Measurements from ENCODE around the gene RNF5. TPM values are rescaled to one million over a fixed set of nuclear protein-coding genes. Genes with fewer than 3 reads are reported as not detected.
"Not testable (repeated sequence)": the region's sequence is repeated elsewhere in the genome, so short reads cannot be mapped to it uniquely, and the experiment has no call there.

The RNF5 gene
- total RNA-seq, 1 experiment from 2014 or later, result 45.9 TPM

GRCh38 chr6:32192608-32193039 is 14.4 kb downstream of the RNF5 start, which contains the start of gene GPSM3:
TSS of gene GPSM3 (minus strand) at chr6:32192643. CDS start at chr6:32192513, 130 bp downstream.
- ChIA-PET POLR2A (interaction anchor here (1.0 kb wide), 1 partner anchor 16 kb away, joined by 5 read pairs; no protein-coding TSS in a partner anchor), RAD21 (ENCODE audit: low non-redundant PET in 1 of 2, low total read pairs in 2 of 2, uncharacterized antibody in 2 of 2, unreplicated experiment in 2 of 2) (no interaction called here), CTCF (no interaction called here)
- Histone ChIP-seq H3K4me1 (ENCODE audit: control insufficient read depth in 1 of 2, insufficient read depth in 2 of 2, low read length in 2 of 2) (peaks cover 33 to 69% of the 10 kb centered on the region in 2 experiments), H4K20me1 (ENCODE audit: insufficient read depth) (no peaks in the 10 kb centered on the region), H2AFZ (ENCODE audit: low read depth, low read length, poor library complexity, severe bottlenecking) (no peak within 1 kb of the TSS), H3K4me2 (ENCODE audit: low read length) (peak within 1 kb of the TSS; percentile 52), H3K9ac (ENCODE audit: low read length) (peak within 1 kb of the TSS; percentile 16; the same call in 1 of the 2 replicates), H3K9me3 (ENCODE audit: control insufficient read depth in 1 of 2, insufficient read depth in 1 of 2, low read depth in 1 of 2, low read length in 2 of 2) (no peaks in the 10 kb centered on the region), H3K27me3 (ENCODE audit: insufficient read depth, low read length) (no peaks in the 10 kb centered on the region), H3K9me2 (ENCODE audit: insufficient read depth) (no peaks in the 10 kb centered on the region), H3K79me2 (ENCODE audit: insufficient read depth, low read length) (peaks cover 13% of the 10 kb centered on the region), H3K4me3 (replicated peaks in 1 of 2; ENCODE audit: low read depth in 1 of 2, low read length in 2 of 2) (no peak within 1 kb of the TSS), H3K36me3 (ENCODE audit: control insufficient read depth in 1 of 2, insufficient read depth in 2 of 2, low read length in 2 of 2) (no peaks in the 10 kb centered on the region), H3K27ac (ENCODE audit: low read depth, low read length) (no peak within 1 kb of the TSS; the same call in 1 of the 2 replicates)
- TF ChIP-seq POLR2AphosphoS5 (IDR thresholded peaks at IDR 0.05; ENCODE audit: low read depth, low read length) (no peak), ZFX (IDR thresholded peaks at IDR 0.05) (no peak), TCF7L2 (IDR thresholded peaks at IDR 0.05; ENCODE audit: borderline replicate concordance, extremely low read depth, insufficient read depth, insufficient read length) (no peak), JUND (IDR thresholded peaks at IDR 0.05) (no peak), CEBPB (IDR thresholded peaks at IDR 0.05; ENCODE audit: low read depth) (no peak), SP1 (IDR thresholded peaks at IDR 0.05; ENCODE audit: low read depth) (no peak), YY1 (IDR thresholded peaks at IDR 0.05; ENCODE audit: extremely low read depth, insufficient replicate concordance, low read depth, low read length) (no peak), ZBTB33 (IDR thresholded peaks at IDR 0.05; ENCODE audit: extremely low read depth, insufficient replicate concordance, low read length) (no peak), CBX3 (IDR thresholded peaks at IDR 0.05; ENCODE audit: low read depth) (no peak), EZH2phosphoT487 (IDR thresholded peaks at IDR 0.05; ENCODE audit: borderline replicate concordance) (no peak), SRF (IDR thresholded peaks at IDR 0.05; ENCODE audit: low read depth) (no peak)
- TF ChIP-seq, protein P1, sequence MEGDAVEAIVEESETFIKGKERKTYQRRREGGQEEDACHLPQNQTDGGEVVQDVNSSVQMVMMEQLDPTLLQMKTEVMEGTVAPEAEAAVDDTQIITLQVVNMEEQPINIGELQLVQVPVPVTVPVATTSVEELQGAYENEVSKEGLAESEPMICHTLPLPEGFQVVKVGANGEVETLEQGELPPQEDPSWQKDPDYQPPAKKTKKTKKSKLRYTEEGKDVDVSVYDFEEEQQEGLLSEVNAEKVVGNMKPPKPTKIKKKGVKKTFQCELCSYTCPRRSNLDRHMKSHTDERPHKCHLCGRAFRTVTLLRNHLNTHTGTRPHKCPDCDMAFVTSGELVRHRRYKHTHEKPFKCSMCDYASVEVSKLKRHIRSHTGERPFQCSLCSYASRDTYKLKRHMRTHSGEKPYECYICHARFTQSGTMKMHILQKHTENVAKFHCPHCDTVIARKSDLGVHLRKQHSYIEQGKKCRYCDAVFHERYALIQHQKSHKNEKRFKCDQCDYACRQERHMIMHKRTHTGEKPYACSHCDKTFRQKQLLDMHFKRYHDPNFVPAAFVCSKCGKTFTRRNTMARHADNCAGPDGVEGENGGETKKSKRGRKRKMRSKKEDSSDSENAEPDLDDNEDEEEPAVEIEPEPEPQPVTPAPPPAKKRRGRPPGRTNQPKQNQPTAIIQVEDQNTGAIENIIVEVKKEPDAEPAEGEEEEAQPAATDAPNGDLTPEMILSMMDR (IDR thresholded peaks at IDR 0.05 in 2 of 3, conservative IDR thresholded peaks at IDR 0.05 in 1 of 3; ENCODE audit: borderline replicate concordance in 1 of 3, insufficient read depth in 1 of 3, low read depth in 2 of 3, low read length in 2 of 3), result no peak
- DNase-seq (ENCODE audit: low read depth, low spot score) (no peak), ATAC-seq (no peak)
- no TSS peak for BruUV-seq (replicated peaks)
- intact Hi-C loops (cut with micrococcal nuclease), result no loop called here

DNA sequence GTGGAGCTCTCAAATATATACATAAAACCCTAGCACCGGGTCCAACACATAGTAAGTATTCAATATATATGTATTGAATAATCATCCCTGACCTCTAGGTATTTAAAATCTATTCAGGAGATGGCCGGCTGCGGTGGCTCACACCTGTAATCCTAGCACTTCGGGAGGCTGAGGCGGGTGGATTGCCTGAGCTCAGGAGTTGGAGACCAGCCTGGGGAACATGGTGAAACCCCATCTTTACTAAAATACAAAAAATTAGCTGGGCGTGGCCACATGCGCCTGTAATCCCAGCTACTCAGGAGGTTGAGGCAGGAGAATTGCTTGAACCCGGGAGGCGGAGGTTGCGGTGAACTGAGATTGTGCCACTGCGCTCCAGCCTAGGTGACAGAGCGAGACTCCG is 14.9 kb downstream of the RNF5 start:
- DNase-seq (ENCODE audit: low read depth, low spot score); intact Hi-C loops (cut with micrococcal nuclease); H3K27me3 ChIP-seq (ENCODE audit: insufficient read depth, low read length); H3K9me3 ChIP-seq (ENCODE audit: control insufficient read depth in 1 of 2, insufficient read depth in 1 of 2, low read depth in 1 of 2, low read length in 2 of 2); H3K9me2 ChIP-seq (ENCODE audit: insufficient read depth); H3K27ac ChIP-seq (ENCODE audit: low read depth, low read length); H3K9ac ChIP-seq (ENCODE audit: low read length); H3K4me3 ChIP-seq (replicated peaks in 1 of 2; ENCODE audit: low read depth in 1 of 2, low read length in 2 of 2); H3K36me3 ChIP-seq (ENCODE audit: control insufficient read depth in 1 of 2, insufficient read depth in 2 of 2, low read length in 2 of 2); BruUV-seq (replicated peaks); RAD21 ChIA-PET (ENCODE audit: low non-redundant PET in 1 of 2, low total read pairs in 2 of 2, uncharacterized antibody in 2 of 2, unreplicated experiment in 2 of 2); ATAC-seq; CTCF ChIA-PET; H4K20me1 ChIP-seq (ENCODE audit: insufficient read depth); H2AFZ ChIP-seq (ENCODE audit: low read depth, low read length, poor library complexity, severe bottlenecking): not testable (repeated sequence)
- Histone ChIP-seq H3K4me2 (ENCODE audit: low read length) (peak overlapping the region; percentile 52), H3K4me1 (ENCODE audit: control insufficient read depth in 1 of 2, insufficient read depth in 2 of 2, low read length in 2 of 2) (peaks cover 33 to 73% of the 10 kb centered on the region in 2 experiments), H3K79me2 (ENCODE audit: insufficient read depth, low read length) (peaks cover 13% of the 10 kb centered on the region)
- POLR2A ChIA-PET, result interaction anchor here (1.0 kb wide), 1 partner anchor 16 kb away, joined by 5 read pairs; no protein-coding TSS in a partner anchor
